ENCODE data around the gene LRRC7.

GRCh38 chr1:69520326-69520725 is 47.4 kb upstream of the LRRC7 start:
- no peak for TF ChIP-seq POLR2A (IDR thresholded peaks at IDR 0.05; ENCODE audit: low read depth, low read length)
- no peak for TF ChIP-seq POLR2AphosphoS5 (IDR thresholded peaks at IDR 0.05; ENCODE audit: low read depth, low read length)
- TF ChIP-seq TAF1 (IDR thresholded peaks at IDR 0.05; ENCODE audit: borderline replicate concordance, low read depth, low read length), result no peak

Data from GM12892 (cell line).